NT2/D1 (cell line): Measurements from ENCODE around the gene MIEF2.

Experiments
- YY1 ChIP-seq: IDR thresholded peaks from 2 replicates; pipeline ENCODE4 v1.6.1; 2011; ENCODE audit not compliant: insufficient read length, insufficient read depth
- ZNF274 ChIP-seq: IDR thresholded peaks from 2 replicates; pipeline ENCODE4 v1.6.1; 2011; ENCODE audit warnings: mild to moderate bottlenecking, low read depth, low read length

DNA sequence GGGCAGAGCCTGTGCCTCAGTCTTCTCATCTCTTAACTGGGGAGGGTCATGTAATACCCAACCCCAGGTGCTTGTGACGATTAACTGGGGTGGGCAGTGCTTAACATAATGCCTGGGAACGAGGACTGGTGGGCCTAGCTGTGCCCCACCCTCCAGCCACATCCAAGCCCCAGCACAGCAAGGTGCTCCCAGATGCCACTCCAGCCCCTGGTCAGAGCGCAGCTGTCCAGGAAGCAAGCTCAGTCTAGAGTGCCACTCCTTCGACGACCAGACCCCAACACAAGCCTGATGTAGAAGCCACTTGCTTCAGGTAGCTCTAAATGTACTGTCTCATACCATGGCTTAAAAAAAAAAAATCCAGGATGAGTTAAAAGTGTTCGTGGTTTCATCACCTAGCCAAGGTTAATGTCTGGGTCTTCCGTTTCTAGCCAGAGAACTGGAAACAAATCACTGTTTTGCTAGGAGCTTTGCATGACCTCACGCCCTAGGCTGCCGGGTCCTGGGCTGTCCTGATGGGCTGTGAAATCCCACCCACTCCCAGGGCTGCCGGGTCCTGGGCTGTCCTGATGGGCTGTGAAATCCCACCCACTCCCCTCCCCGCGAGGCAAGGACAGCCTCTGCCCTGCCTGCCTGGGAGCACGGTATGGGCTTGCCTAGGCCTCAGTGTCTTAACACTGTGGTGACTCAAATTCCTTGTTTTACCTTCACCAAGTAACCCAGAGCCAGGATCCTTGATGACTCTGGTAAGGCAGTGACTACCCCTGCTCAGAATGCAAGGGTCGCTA lies 7.7 kb downstream of the MIEF2 start:
- TF ChIP-seq YY1 (no peak), ZNF274 (no peak)
